B cell (primary cell): ENCODE data around the gene IL1R2. TPM values are rescaled to one million over a fixed set of nuclear protein-coding genes. Genes with fewer than 3 reads are reported as not detected.

Experiments
- ATAC-seq: fragments of 200-7000 bp; cut with Tn5 transposase; one replicate; pipeline ENCODE4 v1.10.0; 2021; ENCODE audit warnings: low read depth, mild to moderate bottlenecking, moderate number of reproducible peaks, moderate library complexity
- CTCF ChIA-PET: fragments of 350-600 bp; sonication (Branson Sonifier 250); formaldehyde crosslinking; loops from one replicate; lab custom pipeline; 2021; ENCODE audit warnings: antibody characterized with exemption, inconsistent platforms; lab: Charles Lee
- POLR2A ChIA-PET: fragments of 350-600 bp; sonication (Branson Sonifier 250); formaldehyde crosslinking; loops from one replicate; lab custom pipeline; 2021; ENCODE audit warnings: antibody characterized with exemption; lab: Charles Lee
- DNase-seq: peaks from one replicate; pipeline ENCODE4 v3.0.0; 2013
- H2AFZ ChIP-seq: 2 replicates; pipeline ENCODE4 v1.6.1; 2012; ENCODE audit warnings: mild to moderate bottlenecking, low read depth, low read length; ENCODE audit not compliant: insufficient read depth, poor library complexity, severe bottlenecking
- H3K27ac ChIP-seq, 2 donors: 1 replicate in 1 of 2; 2 replicates in 1 of 2; pipeline ENCODE4 v1.5.1; 2012 to 2013; ENCODE audit warnings: low read length in 2 of 2, mild to moderate bottlenecking in 2 of 2, moderate library complexity in 1 of 2
- H3K27me3 ChIP-seq, 4 experiments: fragments of 200-600 bp in 1 of 4; sonication (generic) in 1 of 4; replicated peaks in 1 of 4; 1 replicate in 2 of 4; 2 replicates in 2 of 4; pipeline versions ENCODE4 v1.6.1 to v1.7.0; 2013 to 2016; ENCODE audit warnings: low read length in 3 of 4, mild to moderate bottlenecking in 2 of 4, mixed read lengths in 1 of 4, moderate library complexity in 1 of 4; ENCODE audit not compliant: insufficient read depth in 4 of 4, control insufficient read depth in 3 of 4; ENCODE audit errors: control extremely low read depth in 1 of 4
- H3K36me3 ChIP-seq, 2 experiments: replicated peaks in 1 of 2; 1 replicate in 1 of 2; 2 replicates in 1 of 2; pipeline versions ENCODE4 v1.6.1 to v1.7.1; 2013; ENCODE audit warnings: low read length in 1 of 2; ENCODE audit not compliant: insufficient read depth in 2 of 2, control insufficient read depth in 1 of 2; ENCODE audit errors: control extremely low read depth in 1 of 2, extremely low read depth in 1 of 2
- H3K4me1 ChIP-seq, 2 donors: fragments of 200-600 bp in 1 of 2; sonication (generic) in 1 of 2; 1 replicate in 1 of 2; 2 replicates in 1 of 2; pipeline versions ENCODE4 v1.5.1 to v1.6.1; 2013 to 2017; ENCODE audit warnings: low read length in 2 of 2; ENCODE audit not compliant: control insufficient read depth in 2 of 2, insufficient read depth in 2 of 2
- H3K4me2 ChIP-seq: replicated peaks from 2 replicates; pipeline ENCODE3; 2012; ENCODE audit warnings: mild to moderate bottlenecking, low read depth, low read length; ENCODE audit not compliant: poor library complexity, severe bottlenecking
- H3K4me3 ChIP-seq, 5 experiments: fragments of 200-600 bp in 1 of 5; sonication (generic) in 1 of 5; 1 replicate in 3 of 5; 2 replicates in 2 of 5; pipeline versions ENCODE4 v1.5.1 to v1.7.0; 2011 to 2016; ENCODE audit warnings: low read length in 4 of 5, mild to moderate bottlenecking in 4 of 5, low read depth in 2 of 5, control low read depth in 1 of 5, moderate library complexity in 1 of 5; ENCODE audit not compliant: insufficient read depth in 1 of 5; ENCODE audit errors: control extremely low read depth in 1 of 5, extremely low read depth in 1 of 5
- H3K79me2 ChIP-seq: fragments of 200-600 bp; sonication (generic); one replicate; pipeline ENCODE4 v1.6.0; 2016; ENCODE audit warnings: low read length; ENCODE audit not compliant: control insufficient read depth, insufficient read depth
- H3K9ac ChIP-seq: fragments of 200-600 bp; sonication (generic); 2 replicates; pipeline ENCODE4 v1.6.1; 2017; ENCODE audit warnings: mild to moderate bottlenecking, low read length, moderate library complexity
- H3K9me3 ChIP-seq, 3 donors: one replicate each; pipeline versions ENCODE4 v1.6.1 to v1.7.1; 2013; ENCODE audit warnings: low read length in 2 of 3; ENCODE audit not compliant: control insufficient read depth in 2 of 3, insufficient read depth in 1 of 3; ENCODE audit errors: control extremely low read depth in 1 of 3
- H4K20me1 ChIP-seq: 2 replicates; pipeline ENCODE4 v1.6.0; 2012; ENCODE audit warnings: mild to moderate bottlenecking, low read length; ENCODE audit not compliant: insufficient read depth, control insufficient read depth, poor library complexity, severe bottlenecking
- H3K27ac Mint-ChIP-seq: one replicate; pipeline ENCODE4 v1.8.0; 2021; ENCODE audit warnings: mixed read lengths
- H3K27me3 Mint-ChIP-seq: one replicate; pipeline ENCODE4 v1.8.0; 2021; ENCODE audit warnings: mixed read lengths
- H3K4me1 Mint-ChIP-seq: one replicate; pipeline ENCODE4 v1.8.0; 2021; ENCODE audit warnings: mixed read lengths
- H3K4me3 Mint-ChIP-seq: one replicate; pipeline ENCODE4 v1.8.0; 2021; ENCODE audit warnings: mixed read lengths
- H3K9me3 Mint-ChIP-seq: one replicate; pipeline ENCODE4 v1.8.0; 2022; ENCODE audit warnings: mixed read lengths; ENCODE audit not compliant: insufficient read depth
- EZH2 ChIP-seq: IDR thresholded peaks from 2 replicates; pipeline ENCODE4 v1.6.1; 2012; ENCODE audit warnings: borderline replicate concordance, low read depth, mild to moderate bottlenecking, moderate library complexity, low read length; ENCODE audit not compliant: insufficient read depth, poor library complexity, severe bottlenecking
- WGBS: methylation state at CpG from one replicate; pipeline ENCODE4 v1.1.5; 2013; ENCODE audit warnings: missing lambda C conversion rate; ENCODE audit not compliant: insufficient coverage; 5-methylcytosine and 5-hydroxymethylcytosine counted together
- intact Hi-C: fragments of 100-400 bp; cut with micrococcal nuclease; formaldehyde crosslinking; loops from one replicate; pipeline ENCODE4 v1.10.0; 2022
- polyA plus RNA-seq: library from polyadenylated mRNA; depleted of rRNA; stranded (reverse); fragments of >200 nt; gene quantifications from 2 replicates; pipeline ENCODE4 v1.2.3, GENCODE V29; 2012
- total RNA-seq, 2 donors: library from RNA; stranded (reverse); fragments of 120-200 nt in 1 of 2; gene quantifications; 1 replicate in 1 of 2; 2 replicates in 1 of 2; pipeline versions ENCODE4 v1.2.3 to v1.2.4, GENCODE V29; 2013 to 2022
- TF ChIP-seq, protein P1 (sequence below): fragments of 200-600 bp; IDR thresholded peaks from one replicate; pipeline ENCODE4 v1.8.0; 2022; ENCODE audit warnings: antibody characterized with exemption, mild to moderate bottlenecking

IL1R2 gene
- total and polyA plus RNA-seq, 2 donors (not counting 1 experiment from before 2014, with no cell fraction given): not detected

- ChIA-PET POLR2A (no interaction called here), CTCF (no interaction called here)
- H3K9me3 ChIP-seq: no peaks in the 10 kb centered on the region
- H3K4me3 ChIP-seq: no peak overlapping the region
- intact Hi-C loops: no loop called here
- H3K9ac ChIP-seq: no peak overlapping the region
- no peaks in the 10 kb centered on the region for H3K4me1 ChIP-seq
- H3K27me3 ChIP-seq: peaks cover 0 to 16% (median 0%) of the 10 kb centered on the region in 4 experiments
- WGBS: 69% methylated on average over 3 of the region's 3 CpGs
- no peak overlapping the region for H2AFZ ChIP-seq
- no peaks in the 10 kb centered on the region for H4K20me1 ChIP-seq
- no peak overlapping the region for H3K27ac ChIP-seq
- DNase-seq: no peak
- no peaks in the 10 kb centered on the region for H3K36me3 ChIP-seq
- H3K9me3 Mint-ChIP-seq: no peaks in the 10 kb centered on the region
- no peak overlapping the region for H3K4me2 ChIP-seq
- H3K27ac Mint-ChIP-seq: no peak overlapping the region
- no peak for TF ChIP-seq EZH2
- TF ChIP-seq, protein P1, sequence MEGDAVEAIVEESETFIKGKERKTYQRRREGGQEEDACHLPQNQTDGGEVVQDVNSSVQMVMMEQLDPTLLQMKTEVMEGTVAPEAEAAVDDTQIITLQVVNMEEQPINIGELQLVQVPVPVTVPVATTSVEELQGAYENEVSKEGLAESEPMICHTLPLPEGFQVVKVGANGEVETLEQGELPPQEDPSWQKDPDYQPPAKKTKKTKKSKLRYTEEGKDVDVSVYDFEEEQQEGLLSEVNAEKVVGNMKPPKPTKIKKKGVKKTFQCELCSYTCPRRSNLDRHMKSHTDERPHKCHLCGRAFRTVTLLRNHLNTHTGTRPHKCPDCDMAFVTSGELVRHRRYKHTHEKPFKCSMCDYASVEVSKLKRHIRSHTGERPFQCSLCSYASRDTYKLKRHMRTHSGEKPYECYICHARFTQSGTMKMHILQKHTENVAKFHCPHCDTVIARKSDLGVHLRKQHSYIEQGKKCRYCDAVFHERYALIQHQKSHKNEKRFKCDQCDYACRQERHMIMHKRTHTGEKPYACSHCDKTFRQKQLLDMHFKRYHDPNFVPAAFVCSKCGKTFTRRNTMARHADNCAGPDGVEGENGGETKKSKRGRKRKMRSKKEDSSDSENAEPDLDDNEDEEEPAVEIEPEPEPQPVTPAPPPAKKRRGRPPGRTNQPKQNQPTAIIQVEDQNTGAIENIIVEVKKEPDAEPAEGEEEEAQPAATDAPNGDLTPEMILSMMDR: no peak
- H3K4me1 Mint-ChIP-seq: no peaks in the 10 kb centered on the region
- no peak for ATAC-seq
- H3K4me3 Mint-ChIP-seq: no peak overlapping the region
- no peaks in the 10 kb centered on the region for H3K79me2 ChIP-seq
- peaks cover 41% of the 10 kb centered on the region for H3K27me3 Mint-ChIP-seq
Observed at GRCh38 chr2:102040229-102040628, 48.5 kb downstream of the IL1R2 start.

DNA sequence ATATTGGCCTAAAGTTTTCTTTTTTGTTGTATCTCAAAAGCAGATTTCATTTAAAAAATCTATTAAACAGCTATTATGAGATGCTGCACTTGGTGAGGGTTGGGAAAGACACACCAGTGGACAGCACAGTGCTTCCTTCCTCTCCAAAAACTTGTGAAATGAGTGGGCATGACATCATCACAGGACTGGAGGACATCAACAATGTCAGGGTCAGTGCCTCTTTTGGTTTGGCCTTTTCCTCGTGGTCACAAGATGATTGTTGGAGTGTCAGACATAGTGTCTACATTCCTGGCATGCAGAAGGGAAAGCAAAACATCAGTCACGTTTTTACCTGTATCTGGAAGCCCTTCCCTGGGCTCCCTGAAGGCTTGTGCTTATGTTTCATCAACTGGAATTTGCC is 49.6 kb downstream of the IL1R2 start:
- no peak for TF ChIP-seq EZH2
- TF ChIP-seq, protein P1: no peak
- Mint-ChIP-seq H3K27me3 (peaks cover 44% of the 10 kb centered on the region), H3K4me3 (no peak overlapping the region), H3K27ac (no peak overlapping the region), H3K4me1 (no peaks in the 10 kb centered on the region), H3K9me3 (no peaks in the 10 kb centered on the region)
- no peak for ATAC-seq
- CTCF ChIA-PET: no interaction called here
- no peaks in the 10 kb centered on the region for H3K4me1 ChIP-seq
- no peaks in the 10 kb centered on the region for H3K36me3 ChIP-seq
- no peak overlapping the region for H3K4me2 ChIP-seq
- H2AFZ ChIP-seq: no peak overlapping the region
- POLR2A ChIA-PET: no interaction called here
- H3K4me3 ChIP-seq: no peak overlapping the region
- intact Hi-C loops: no loop called here
- H3K9me3 ChIP-seq: no peaks in the 10 kb centered on the region
- H3K27ac ChIP-seq: no peak overlapping the region
- H3K9ac ChIP-seq: no peak overlapping the region
- 73% methylated on average over 2 of the region's 2 CpGs for WGBS
- no peaks in the 10 kb centered on the region for H4K20me1 ChIP-seq
- H3K79me2 ChIP-seq: no peaks in the 10 kb centered on the region
- H3K27me3 ChIP-seq: peaks cover 0 to 24% (median 2%) of the 10 kb centered on the region in 4 experiments
- no peak for DNase-seq
